GM10847 (cell line): ENCODE data around the gene ARHGAP6.

ENCODE experiments used
- POLR2A ChIP-seq: IDR thresholded peaks from 2 replicates; pipeline ENCODE4 v1.6.1; 2011; ENCODE audit not compliant: insufficient read length; ENCODE audit errors: extremely low read depth

Gene ARHGAP6

GRCh38 chrX:11148401-11148800 lies 517.3 kb downstream of the ARHGAP6 start:
- TF ChIP-seq POLR2A: no peak

- no peak for TF ChIP-seq POLR2A
Observed at GRCh38 chrX:11146411-11146810, 519.3 kb downstream of the ARHGAP6 start.

GRCh38 chrX:11143931-11144678 lies 521.6 kb downstream of the ARHGAP6 start:
- TF ChIP-seq POLR2A: no peak

- TF ChIP-seq POLR2A: no peak
Observed at GRCh38 chrX:11138498-11139390, 527.0 kb downstream of the ARHGAP6 start.

- no peak for TF ChIP-seq POLR2A
Observed at GRCh38 chrX:11137543-11138139, 528.1 kb downstream of the ARHGAP6 start.

- TF ChIP-seq POLR2A: no peak
Observed at GRCh38 chrX:11135564-11136185, 530.0 kb downstream of the ARHGAP6 start.

- TF ChIP-seq POLR2A: no peak
Observed at GRCh38 chrX:11131146-11131545, 534.6 kb downstream of the ARHGAP6 start.

- TF ChIP-seq POLR2A: no peak
Observed at GRCh38 chrX:11130136-11130535, 535.6 kb downstream of the ARHGAP6 start.

- no peak for TF ChIP-seq POLR2A
Observed at GRCh38 chrX:11129534-11130105, 536.1 kb downstream of the ARHGAP6 start.

GRCh38 chrX:11125060-11125459 lies 540.7 kb downstream of the ARHGAP6 start:
- TF ChIP-seq POLR2A: no peak

- no peak for TF ChIP-seq POLR2A
Observed at GRCh38 chrX:11124112-11124511, 541.6 kb downstream of the ARHGAP6 start.

GRCh38 chrX:11119313-11119943 lies 546.3 kb downstream of the ARHGAP6 start:
- TF ChIP-seq POLR2A: no peak

- TF ChIP-seq POLR2A: no peak
Observed at GRCh38 chrX:11117745-11118144, 548.0 kb downstream of the ARHGAP6 start.

- no peak for TF ChIP-seq POLR2A
Observed at GRCh38 chrX:11113731-11114130, 552.0 kb downstream of the ARHGAP6 start.

GRCh38 chrX:11111947-11112346 lies 553.8 kb downstream of the ARHGAP6 start:
- TF ChIP-seq POLR2A: no peak
